NCI-H2227 (cell line): ENCODE data around the gene VGLL3.
A peak's percentile ranks its signal among the peaks of the same experiment; 100 is the strongest.
"Not testable (repeated sequence)": the region's sequence is repeated elsewhere in the genome, so short reads cannot be mapped to it uniquely, and the experiment has no call there.

Experiments used
- DNase-seq: peaks from one replicate; lab custom pipeline; 2025; ENCODE audit not compliant: unreplicated experiment; lab: John Stamatoyannopoulos, UW

The VGLL3 gene

GRCh38 chr3:86990734-86991481 is at the start of gene VGLL3:
TSS of gene VGLL3 (minus strand) at chr3:86991149. CDS start at chr3:86990743, 406 bp downstream.
- peak; percentile 56 for DNase-seq

GRCh38 chr3:87037652-87038051 is 46.7 kb upstream of the VGLL3 start:
- no peak for DNase-seq

GRCh38 chr3:87036671-87037070 is 45.7 kb upstream of the VGLL3 start:
- DNase-seq: no peak

GRCh38 chr3:87035339-87035738 is 44.4 kb upstream of the VGLL3 start:
- DNase-seq: no peak

GRCh38 chr3:87033205-87033604 is 42.3 kb upstream of the VGLL3 start:
- no peak for DNase-seq

GRCh38 chr3:87025661-87026645 is 35.0 kb upstream of the VGLL3 start:
- DNase-seq: no peak

GRCh38 chr3:87017370-87017769 is 26.4 kb upstream of the VGLL3 start:
- not testable (repeated sequence) for DNase-seq

- no peak for DNase-seq
Measured at GRCh38 chr3:87009271-87009670, 18.3 kb upstream of the VGLL3 start.

GRCh38 chr3:87006844-87007439 is 16.0 kb upstream of the VGLL3 start:
- DNase-seq: no peak

GRCh38 chr3:87004883-87005282 is 13.9 kb upstream of the VGLL3 start:
- DNase-seq: no peak

GRCh38 chr3:87002346-87002745 is 11.4 kb upstream of the VGLL3 start:
- DNase-seq: no peak

- DNase-seq: no peak
Measured at GRCh38 chr3:87001473-87002098, 10.6 kb upstream of the VGLL3 start.

- no peak for DNase-seq
Measured at GRCh38 chr3:87000940-87001339, 10.0 kb upstream of the VGLL3 start.

- no peak for DNase-seq
Measured at GRCh38 chr3:86998569-86998968, 7.6 kb upstream of the VGLL3 start.

GRCh38 chr3:86996261-86996955 is 5.5 kb upstream of the VGLL3 start:
- DNase-seq: no peak

GRCh38 chr3:86995537-86995936 is 4.6 kb upstream of the VGLL3 start:
- DNase-seq: no peak

- no peak for DNase-seq
Measured at GRCh38 chr3:86993704-86994103, 2.8 kb upstream of the VGLL3 start.

GRCh38 chr3:86991840-86992435 is 989 bp upstream of the VGLL3 start:
- no peak for DNase-seq

GRCh38 chr3:86991482-86991815 is 500 bp upstream of the VGLL3 start:
- DNase-seq: no peak

- peak; percentile 29 for DNase-seq
Measured at GRCh38 chr3:86990012-86990733, 776 bp downstream of the VGLL3 start.
